Measurements from ENCODE around the gene CBX4.
A peak's percentile ranks its signal among the peaks of the same experiment; 100 is the strongest.

The CBX4 gene

DNA sequence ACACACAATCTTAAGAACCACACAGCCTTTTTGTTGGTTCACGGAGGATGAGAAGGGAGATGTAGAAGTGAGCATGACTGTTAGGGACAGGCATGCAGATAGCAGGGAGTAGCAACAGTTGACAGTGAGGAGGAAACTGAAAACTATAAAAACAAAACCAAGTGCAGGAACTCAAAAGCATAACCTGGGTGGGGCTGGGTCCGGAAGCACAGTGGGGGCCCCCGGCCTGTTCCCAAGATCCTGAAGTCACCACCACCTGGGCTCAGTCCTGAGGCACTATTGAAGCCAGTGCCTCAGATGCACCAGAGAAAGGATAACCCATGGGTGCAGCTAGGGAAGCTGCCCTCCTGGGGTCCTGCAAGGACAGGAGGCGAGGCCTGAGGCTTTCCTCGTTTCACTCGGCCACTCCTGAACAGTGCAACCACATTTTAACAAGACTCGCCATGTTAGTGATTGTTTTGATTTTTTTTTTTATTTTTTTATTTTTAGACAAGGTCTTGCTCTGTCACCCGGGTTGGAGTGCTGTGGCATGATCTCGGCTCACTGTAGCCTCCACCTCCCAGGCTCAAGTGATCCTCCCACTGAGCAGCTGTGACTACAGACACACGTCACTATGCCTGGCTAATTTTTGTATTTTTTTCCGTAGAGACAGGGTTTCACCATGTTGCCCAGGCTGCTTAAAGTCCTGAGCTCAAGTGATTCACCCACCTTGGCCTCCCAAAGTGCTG lies 27.7 kb upstream of the CBX4 start:
- DNase-seq (ENCODE audit: low spot score in 2 of 2) (no peak), ATAC-seq (replicated peaks; ENCODE audit: extremely low read depth, poor library complexity, severe bottlenecking) (no peak)
- no peak overlapping the region for H3K4me3 Mint-ChIP-seq
- peak overlapping the region; percentile 84 for H3K27ac Mint-ChIP-seq (ENCODE audit: low read depth)
- no peaks in the 10 kb centered on the region for H3K4me1 Mint-ChIP-seq
- no peaks in the 10 kb centered on the region for H3K36me3 Mint-ChIP-seq (ENCODE audit: insufficient read depth)
- H3K27me3 Mint-ChIP-seq = peaks cover 56% of the 10 kb centered on the region
- H3K9me3 Mint-ChIP-seq = no peaks in the 10 kb centered on the region

- Mint-ChIP-seq H3K4me1 (no peaks in the 10 kb centered on the region), H3K9me3 (no peaks in the 10 kb centered on the region), H3K4me3 (no peak overlapping the region), H3K27ac (ENCODE audit: low read depth) (no peak overlapping the region), H3K36me3 (ENCODE audit: insufficient read depth) (no peaks in the 10 kb centered on the region), H3K27me3 (peaks cover 61% of the 10 kb centered on the region)
- ATAC-seq (replicated peaks; ENCODE audit: extremely low read depth, poor library complexity, severe bottlenecking) (no peak), DNase-seq (ENCODE audit: low spot score in 2 of 2) (no peak)
Observed at GRCh38 chr17:79865351-79866210, 26.3 kb upstream of the CBX4 start.

DNA sequence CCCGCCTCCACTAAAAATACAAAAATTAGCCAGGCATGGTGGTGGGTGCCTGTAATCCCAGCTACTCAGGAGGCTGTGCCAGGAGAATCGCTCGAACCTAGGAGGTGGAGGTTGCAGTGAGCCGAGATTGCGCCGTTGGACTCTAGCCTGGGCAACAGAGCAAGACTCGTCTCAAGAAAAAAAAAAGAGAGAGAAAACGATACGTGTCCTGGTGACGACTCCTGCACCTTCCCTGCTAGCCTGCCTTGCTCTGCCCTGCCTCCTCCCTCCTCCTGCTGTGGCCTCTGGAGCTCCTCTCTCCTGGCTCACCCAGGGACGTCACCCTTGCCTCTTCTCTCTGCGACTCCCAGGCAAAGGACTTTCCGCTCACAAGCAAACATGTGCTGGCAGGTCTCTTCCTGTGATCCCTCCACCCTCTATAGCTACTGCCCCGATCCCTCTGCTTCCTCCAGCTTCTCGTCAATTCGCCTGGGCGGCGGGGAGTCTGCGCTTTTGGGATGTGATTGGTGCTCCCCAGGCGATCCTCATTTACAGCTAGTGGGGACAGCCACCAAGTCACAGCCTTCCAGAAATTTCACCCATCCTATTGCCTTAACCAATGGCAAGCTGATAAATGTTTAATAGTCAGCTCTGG lies 25.5 kb upstream of the CBX4 start:
- H3K4me1 Mint-ChIP-seq = no peaks in the 10 kb centered on the region
- ATAC-seq (replicated peaks; ENCODE audit: extremely low read depth, poor library complexity, severe bottlenecking) (no peak), DNase-seq (ENCODE audit: low spot score in 2 of 2) (no peak)
- peaks cover 61% of the 10 kb centered on the region for H3K27me3 Mint-ChIP-seq
- H3K4me3 Mint-ChIP-seq = no peak overlapping the region
- no peak overlapping the region for H3K27ac Mint-ChIP-seq (ENCODE audit: low read depth)
- H3K9me3 Mint-ChIP-seq = no peaks in the 10 kb centered on the region
- no peaks in the 10 kb centered on the region for H3K36me3 Mint-ChIP-seq (ENCODE audit: insufficient read depth)

DNA sequence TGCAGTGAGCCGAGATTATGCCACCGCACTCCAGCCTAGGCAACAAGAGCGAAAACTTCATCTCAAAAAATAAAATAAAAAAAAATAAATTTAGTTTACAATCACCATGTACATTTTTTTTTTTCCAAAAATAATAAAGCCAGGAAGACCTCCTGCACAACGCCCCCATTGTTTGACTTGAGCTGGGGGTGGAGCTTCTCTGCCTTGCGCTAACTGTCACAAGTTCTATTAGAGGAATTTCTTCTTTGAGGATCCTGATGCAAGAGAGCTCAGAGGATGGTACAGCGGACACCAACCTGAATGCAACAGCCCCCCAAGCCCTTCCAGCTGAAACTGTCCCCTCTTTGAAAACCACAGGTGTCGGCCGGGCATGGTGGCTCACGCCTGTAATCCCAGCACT lies 24.9 kb upstream of the CBX4 start:
- no peak overlapping the region for H3K4me3 Mint-ChIP-seq
- no peak for ATAC-seq (replicated peaks; ENCODE audit: extremely low read depth, poor library complexity, severe bottlenecking)

GRCh38 chr17:79862771-79863440 lies 23.7 kb upstream of the CBX4 start:
- no peak for DNase-seq (ENCODE audit: low spot score in 2 of 2)
- no peak overlapping the region for H3K27ac Mint-ChIP-seq (ENCODE audit: low read depth)
- H3K9me3 Mint-ChIP-seq = no peaks in the 10 kb centered on the region
- no peaks in the 10 kb centered on the region for H3K4me1 Mint-ChIP-seq
- H3K4me3 Mint-ChIP-seq = no peak overlapping the region
- no peaks in the 10 kb centered on the region for H3K36me3 Mint-ChIP-seq (ENCODE audit: insufficient read depth)
- peaks cover 79% of the 10 kb centered on the region for H3K27me3 Mint-ChIP-seq
- ATAC-seq (replicated peaks; ENCODE audit: extremely low read depth, poor library complexity, severe bottlenecking) = no peak

More for the DNA sequence above, 24.9 kb upstream of the CBX4 start:
- Mint-ChIP-seq H3K27ac (ENCODE audit: low read depth) (no peak overlapping the region), H3K36me3 (ENCODE audit: insufficient read depth) (no peaks in the 10 kb centered on the region), H3K9me3 (no peaks in the 10 kb centered on the region), H3K4me1 (no peaks in the 10 kb centered on the region), H3K27me3 (peaks cover 66% of the 10 kb centered on the region)
- no peak for DNase-seq (ENCODE audit: low spot score in 2 of 2)

- no peak for ATAC-seq (replicated peaks; ENCODE audit: extremely low read depth, poor library complexity, severe bottlenecking)
- H3K4me3 Mint-ChIP-seq = no peak overlapping the region
- H3K27ac Mint-ChIP-seq (ENCODE audit: low read depth) = no peak overlapping the region
- peaks cover 86% of the 10 kb centered on the region for H3K27me3 Mint-ChIP-seq
- no peaks in the 10 kb centered on the region for H3K9me3 Mint-ChIP-seq
- no peak for DNase-seq (ENCODE audit: low spot score in 2 of 2)
- H3K4me1 Mint-ChIP-seq = no peaks in the 10 kb centered on the region
- H3K36me3 Mint-ChIP-seq (ENCODE audit: insufficient read depth) = no peaks in the 10 kb centered on the region
Observed at GRCh38 chr17:79862238-79862637, 23.0 kb upstream of the CBX4 start.

DNA sequence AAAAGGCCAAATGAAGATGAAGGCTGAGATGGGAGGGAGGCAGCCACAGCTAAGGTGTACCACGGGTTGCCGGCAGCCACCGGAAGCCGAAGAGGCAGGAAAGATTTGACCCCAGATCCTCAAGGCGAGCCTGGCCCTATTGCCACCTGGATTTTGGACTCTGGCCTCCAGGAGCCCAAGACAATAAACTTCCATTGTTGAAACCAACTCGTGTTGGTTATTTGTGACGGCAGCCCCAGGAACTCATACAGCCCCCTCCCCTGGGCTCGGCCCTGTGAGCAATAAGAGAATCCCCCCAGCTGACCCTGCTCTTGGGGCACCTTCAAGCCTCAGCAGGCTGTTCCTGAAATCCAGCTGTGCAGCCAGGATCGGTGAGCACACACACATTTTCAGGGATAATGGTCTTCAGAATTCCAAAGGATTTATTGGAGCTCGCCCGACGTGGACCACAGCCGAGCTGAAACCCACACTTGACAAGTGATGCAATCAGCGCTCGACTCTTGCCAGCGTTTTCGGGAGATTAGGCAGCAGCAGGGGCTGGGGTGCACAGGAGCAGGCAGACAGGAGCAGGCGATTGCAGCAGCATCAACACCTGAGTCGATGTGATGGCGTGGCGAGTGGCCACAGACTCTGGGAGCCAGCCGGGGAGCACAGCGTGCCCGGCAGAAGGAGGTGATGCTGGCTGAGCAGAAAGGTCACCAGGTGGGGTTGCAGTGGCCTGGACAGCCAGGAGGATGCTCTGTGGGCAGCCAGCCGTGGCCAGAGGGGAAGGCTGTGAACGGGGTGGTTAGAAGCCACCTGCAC lies 22.4 kb upstream of the CBX4 start:
- no peak for ATAC-seq (replicated peaks; ENCODE audit: extremely low read depth, poor library complexity, severe bottlenecking)
- no peak overlapping the region for H3K27ac Mint-ChIP-seq (ENCODE audit: low read depth)
- H3K27me3 Mint-ChIP-seq = peaks cover 91% of the 10 kb centered on the region
- no peak overlapping the region for H3K4me3 Mint-ChIP-seq
- no peaks in the 10 kb centered on the region for H3K9me3 Mint-ChIP-seq
- DNase-seq (ENCODE audit: low spot score in 2 of 2) = no peak
- H3K36me3 Mint-ChIP-seq (ENCODE audit: insufficient read depth) = no peaks in the 10 kb centered on the region
- H3K4me1 Mint-ChIP-seq = no peaks in the 10 kb centered on the region

DNA sequence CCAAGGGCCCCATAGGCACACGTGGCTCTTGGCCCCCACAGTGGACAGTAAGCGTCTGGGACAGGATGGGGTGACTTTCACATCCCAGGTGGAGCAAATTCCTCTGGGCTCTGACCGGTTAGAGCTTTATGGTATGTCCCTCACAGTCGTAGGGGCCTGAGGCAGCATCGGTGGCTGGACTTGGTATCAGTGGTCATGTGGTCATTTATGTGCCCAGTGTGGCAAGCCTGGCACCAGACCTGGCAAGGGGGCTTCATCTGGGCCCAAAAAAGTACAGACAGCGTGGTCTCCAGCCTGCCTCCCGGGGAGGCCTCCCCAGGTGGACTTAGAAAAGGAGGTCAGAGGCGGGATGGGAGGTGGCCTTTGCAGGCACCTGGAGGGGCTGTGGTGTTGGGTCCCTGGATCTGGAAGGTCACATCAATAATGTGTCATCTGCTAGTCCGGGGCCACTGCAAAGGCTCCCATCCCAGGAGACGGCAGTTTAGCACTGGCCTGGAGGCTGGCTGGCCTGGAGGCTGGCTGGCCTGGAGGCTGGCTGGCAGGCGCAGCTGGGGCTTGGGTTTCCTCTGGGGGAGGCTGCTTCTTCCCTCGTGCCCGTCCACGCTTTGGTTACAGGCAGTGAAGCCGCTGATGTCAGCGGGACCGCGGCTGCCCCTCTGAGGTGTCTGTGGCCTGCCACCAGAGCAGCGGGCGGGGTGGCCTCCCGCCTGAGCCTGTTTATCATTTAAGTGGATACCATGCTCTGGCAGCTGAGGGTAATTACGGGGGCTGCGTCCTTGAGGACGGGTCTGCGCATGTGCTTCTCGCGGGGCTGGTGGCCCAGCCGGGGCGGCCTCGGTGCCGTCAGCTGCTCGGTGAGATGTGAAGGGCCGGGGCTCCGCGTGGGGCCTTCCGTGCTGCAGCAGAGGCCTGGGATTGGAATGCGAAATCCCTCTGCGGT lies 20.7 kb upstream of the CBX4 start:
- H3K4me1 Mint-ChIP-seq = no peaks in the 10 kb centered on the region
- H3K27me3 Mint-ChIP-seq = peaks cover 91% of the 10 kb centered on the region
- DNase-seq (ENCODE audit: low spot score in 2 of 2) (no peak), ATAC-seq (replicated peaks; ENCODE audit: extremely low read depth, poor library complexity, severe bottlenecking) (no peak)
- H3K4me3 Mint-ChIP-seq = no peak overlapping the region
- no peak overlapping the region for H3K27ac Mint-ChIP-seq (ENCODE audit: low read depth)
- no peaks in the 10 kb centered on the region for H3K36me3 Mint-ChIP-seq (ENCODE audit: insufficient read depth)
- no peaks in the 10 kb centered on the region for H3K9me3 Mint-ChIP-seq

- DNase-seq (ENCODE audit: low spot score in 2 of 2) (no peak), ATAC-seq (replicated peaks; ENCODE audit: extremely low read depth, poor library complexity, severe bottlenecking) (no peak)
- no peaks in the 10 kb centered on the region for H3K9me3 Mint-ChIP-seq
- no peak overlapping the region for H3K4me3 Mint-ChIP-seq
- H3K27me3 Mint-ChIP-seq = peaks cover 78% of the 10 kb centered on the region
- no peaks in the 10 kb centered on the region for H3K36me3 Mint-ChIP-seq (ENCODE audit: insufficient read depth)
- no peaks in the 10 kb centered on the region for H3K4me1 Mint-ChIP-seq
- no peak overlapping the region for H3K27ac Mint-ChIP-seq (ENCODE audit: low read depth)
Observed at GRCh38 chr17:79857095-79857494, 17.9 kb upstream of the CBX4 start.

- DNase-seq (ENCODE audit: low spot score in 2 of 2) (no peak), ATAC-seq (replicated peaks; ENCODE audit: extremely low read depth, poor library complexity, severe bottlenecking) (no peak)
- H3K4me1 Mint-ChIP-seq = no peaks in the 10 kb centered on the region
- H3K9me3 Mint-ChIP-seq = no peaks in the 10 kb centered on the region
- H3K27ac Mint-ChIP-seq (ENCODE audit: low read depth) = no peak overlapping the region
- peaks cover 63% of the 10 kb centered on the region for H3K27me3 Mint-ChIP-seq
- no peaks in the 10 kb centered on the region for H3K36me3 Mint-ChIP-seq (ENCODE audit: insufficient read depth)
- no peak overlapping the region for H3K4me3 Mint-ChIP-seq
Observed at GRCh38 chr17:79855331-79856124, 16.3 kb upstream of the CBX4 start.
